HG02610 (cell line): ENCODE measurements around the gene PRKCQ.

Experiments used
- ATAC-seq: cut with Tn5 transposase; IDR thresholded peaks from one replicate; pipeline ENCODE4 v1.9.1; 2021; ENCODE audit warnings: mild to moderate bottlenecking, moderate library complexity; ENCODE audit not compliant: unreplicated experiment

The PRKCQ gene

GRCh38 chr10:6528198-6528950 is 51.7 kb downstream of the PRKCQ start:
- ATAC-seq = no peak

GRCh38 chr10:6525599-6526165 is 54.4 kb downstream of the PRKCQ start:
- ATAC-seq = no peak

- ATAC-seq = no peak
Observed at GRCh38 chr10:6522230-6522629, 57.8 kb downstream of the PRKCQ start.

- ATAC-seq = no peak
Observed at GRCh38 chr10:6520138-6520537, 59.9 kb downstream of the PRKCQ start.

GRCh38 chr10:6518791-6519429 is 61.2 kb downstream of the PRKCQ start:
- ATAC-seq = no peak

- ATAC-seq = no peak
Observed at GRCh38 chr10:6516929-6517284, 63.2 kb downstream of the PRKCQ start.

GRCh38 chr10:6516281-6516928 is 63.7 kb downstream of the PRKCQ start:
- ATAC-seq = no peak

- no peak for ATAC-seq
Observed at GRCh38 chr10:6514844-6515780, 65.0 kb downstream of the PRKCQ start.

GRCh38 chr10:6514180-6514579 is 65.9 kb downstream of the PRKCQ start:
- no peak for ATAC-seq

GRCh38 chr10:6513476-6513875 is 66.6 kb downstream of the PRKCQ start:
- no peak for ATAC-seq

- ATAC-seq = no peak
Observed at GRCh38 chr10:6512182-6512581, 67.9 kb downstream of the PRKCQ start.

- no peak for ATAC-seq
Observed at GRCh38 chr10:6511347-6511746, 68.7 kb downstream of the PRKCQ start.

GRCh38 chr10:6507311-6507710 is 72.8 kb downstream of the PRKCQ start:
- peak; percentile 97 for ATAC-seq

GRCh38 chr10:6505300-6505699 is 74.8 kb downstream of the PRKCQ start:
- ATAC-seq = no peak

- no peak for ATAC-seq
Observed at GRCh38 chr10:6504296-6504695, 75.8 kb downstream of the PRKCQ start.

GRCh38 chr10:6503171-6503570 is 76.9 kb downstream of the PRKCQ start:
- ATAC-seq = no peak

GRCh38 chr10:6501931-6502330 is 78.1 kb downstream of the PRKCQ start:
- ATAC-seq = no peak

- ATAC-seq = no peak
Observed at GRCh38 chr10:6499974-6500373, 80.1 kb downstream of the PRKCQ start.

- ATAC-seq = no peak
Observed at GRCh38 chr10:6498771-6499170, 81.3 kb downstream of the PRKCQ start.

GRCh38 chr10:6497620-6498019 is 82.5 kb downstream of the PRKCQ start:
- ATAC-seq = no peak
